Retinal pigment epithelial cell (primary cell): ENCODE results near the gene BAHCC1.
"Not testable (repeated sequence)": the region's sequence is repeated elsewhere in the genome, so short reads cannot be mapped to it uniquely, and the experiment has no call there.

ENCODE experiments used
- DNase-seq: peaks from one replicate; pipeline ENCODE4 v3.0.0-alpha.2; 2010; ENCODE audit warnings: low read depth
- H3K4me3 ChIP-seq: 2 replicates; pipeline ENCODE4 v1.5.1; 2011; ENCODE audit warnings: mild to moderate bottlenecking, low read length, control low read depth, moderate library complexity
- CTCF ChIP-seq: conservative IDR thresholded peaks from 2 replicates; pipeline ENCODE4 v1.5.1; 2011; ENCODE audit warnings: low read depth, low read length, control low read depth, inconsistent platforms

The BAHCC1 gene

GRCh38 chr17:81419319-81419885 is 24.1 kb downstream of the BAHCC1 start:
- H3K4me3 ChIP-seq, result peak overlapping the region; percentile 19
- TF ChIP-seq CTCF, result no peak
- peak; percentile 75 for DNase-seq

- no peak overlapping the region for H3K4me3 ChIP-seq
- no peak for TF ChIP-seq CTCF
- DNase-seq, result no peak
Measured at GRCh38 chr17:81419886-81420768, 24.9 kb downstream of the BAHCC1 start.

GRCh38 chr17:81420769-81421462 is 25.7 kb downstream of the BAHCC1 start:
- H3K4me3 ChIP-seq, result no peak overlapping the region
- no peak for TF ChIP-seq CTCF
- no peak for DNase-seq

GRCh38 chr17:81422776-81423697 is 27.8 kb downstream of the BAHCC1 start:
- no peak for TF ChIP-seq CTCF
- peak; percentile 78 for DNase-seq
- peak overlapping the region; percentile 14 for H3K4me3 ChIP-seq

- DNase-seq, result no peak
- H3K4me3 ChIP-seq, result no peak overlapping the region
- no peak for TF ChIP-seq CTCF
Measured at GRCh38 chr17:81423698-81424071, 28.4 kb downstream of the BAHCC1 start.

- no peak for DNase-seq
- TF ChIP-seq CTCF, result no peak
- H3K4me3 ChIP-seq, result no peak overlapping the region
Measured at GRCh38 chr17:81424151-81425017, 29.1 kb downstream of the BAHCC1 start.

- H3K4me3 ChIP-seq, DNase-seq: not testable (repeated sequence)
Measured at GRCh38 chr17:81425041-81425440, 29.8 kb downstream of the BAHCC1 start.

GRCh38 chr17:81425716-81426392 is 30.6 kb downstream of the BAHCC1 start:
- not testable (repeated sequence) for DNase-seq, H3K4me3 ChIP-seq
